ENCODE data around the gene RARRES2. TPM values are rescaled to one million over a fixed set of nuclear protein-coding genes. Genes with fewer than 3 reads are reported as not detected.

Gene RARRES2
- total and polyA plus RNA-seq, 2 experiments from 2014 or later = not detected

- no peak for TF ChIP-seq EZH2phosphoT487 (IDR thresholded peaks at IDR 0.05; ENCODE audit: insufficient read depth, low read depth)
- TF ChIP-seq EZH2 (IDR thresholded peaks at IDR 0.05; ENCODE audit: insufficient read depth, poor library complexity, severe bottlenecking) = no peak
- WGBS, 2 experiments (ENCODE audit: low coverage in 1 of 2, low lambda C conversion rate in 2 of 2, missing lambda C conversion rate in 2 of 2) = 48% methylated on average over 8 of the region's 8 CpGs
These were observed 26.3 kb upstream of the RARRES2 start for GRCh38 chr7:150367677-150368095.

GRCh38 chr7:150365673-150366398 lies 24.4 kb upstream of the RARRES2 start:
- H3K9me3 ChIP-seq (ENCODE audit: low read depth) = no peaks in the 10 kb centered on the region
- WGBS, 2 experiments (ENCODE audit: low coverage in 1 of 2, low lambda C conversion rate in 2 of 2, missing lambda C conversion rate in 2 of 2) = 88 to 91% methylated on average over 5 of the region's 5 CpGs
- H3K9ac ChIP-seq = no peak overlapping the region
- H2AFZ ChIP-seq = no peak overlapping the region
- in situ Hi-C loops (cut with MboI) = no loop called here
- H3K9me2 ChIP-seq (ENCODE audit: insufficient read depth) = no peaks in the 10 kb centered on the region
- H3K36me3 ChIP-seq (ENCODE audit: low read depth) = no peaks in the 10 kb centered on the region
- no peak overlapping the region for H3K4me2 ChIP-seq (ENCODE audit: unreplicated experiment)
- H3K27ac ChIP-seq = no peak overlapping the region
- H3K27me3 ChIP-seq (replicated peaks; ENCODE audit: insufficient read depth) = no peaks in the 10 kb centered on the region
- H3K4me1 ChIP-seq (ENCODE audit: insufficient read depth) = peaks cover 15% of the 10 kb centered on the region
- TF ChIP-seq EZH2 (IDR thresholded peaks at IDR 0.05; ENCODE audit: insufficient read depth, poor library complexity, severe bottlenecking) = no peak
- no peak for TF ChIP-seq EZH2phosphoT487 (IDR thresholded peaks at IDR 0.05; ENCODE audit: insufficient read depth, low read depth)
- H4K20me1 ChIP-seq (ENCODE audit: insufficient read depth) = no peaks in the 10 kb centered on the region
- no peak overlapping the region for H3K4me3 ChIP-seq
- peaks cover 7% of the 10 kb centered on the region; the same call in 1 of the 2 replicates for H3K79me2 ChIP-seq (ENCODE audit: insufficient read depth)
- peaks cover 10% of the 10 kb centered on the region; the same call in 1 of the 2 replicates for H3F3A ChIP-seq (ENCODE audit: insufficient read depth)
- no peak for DNase-seq

More at GRCh38 chr7:150367677-150368095, 26.3 kb upstream of the RARRES2 start:
- H4K20me1 ChIP-seq (ENCODE audit: insufficient read depth) = no peaks in the 10 kb centered on the region
- peak overlapping the region; percentile 91 for H2AFZ ChIP-seq
- H3K4me1 ChIP-seq (ENCODE audit: insufficient read depth) = peaks cover 19% of the 10 kb centered on the region
- H3K36me3 ChIP-seq (ENCODE audit: low read depth) = no peaks in the 10 kb centered on the region
- no peaks in the 10 kb centered on the region for H3K9me2 ChIP-seq (ENCODE audit: insufficient read depth)
- no peak for DNase-seq
- no peaks in the 10 kb centered on the region for H3K27me3 ChIP-seq (replicated peaks; ENCODE audit: insufficient read depth)
- H3K9me3 ChIP-seq (ENCODE audit: low read depth) = no peaks in the 10 kb centered on the region
- peaks cover 10% of the 10 kb centered on the region; the same call in 1 of the 2 replicates for H3F3A ChIP-seq (ENCODE audit: insufficient read depth)
- peak overlapping the region; percentile 89 for H3K4me3 ChIP-seq
- H3K9ac ChIP-seq = peak overlapping the region; percentile 82
- H3K4me2 ChIP-seq (ENCODE audit: unreplicated experiment) = peak overlapping the region; percentile 84
- H3K27ac ChIP-seq = 0 out of 2 replicates have a peak overlapping the region, but pooled peaks have one; percentile 31
- peaks cover 7% of the 10 kb centered on the region; the same call in 1 of the 2 replicates for H3K79me2 ChIP-seq (ENCODE audit: insufficient read depth)
- in situ Hi-C loops (cut with MboI) = no loop called here

DNA sequence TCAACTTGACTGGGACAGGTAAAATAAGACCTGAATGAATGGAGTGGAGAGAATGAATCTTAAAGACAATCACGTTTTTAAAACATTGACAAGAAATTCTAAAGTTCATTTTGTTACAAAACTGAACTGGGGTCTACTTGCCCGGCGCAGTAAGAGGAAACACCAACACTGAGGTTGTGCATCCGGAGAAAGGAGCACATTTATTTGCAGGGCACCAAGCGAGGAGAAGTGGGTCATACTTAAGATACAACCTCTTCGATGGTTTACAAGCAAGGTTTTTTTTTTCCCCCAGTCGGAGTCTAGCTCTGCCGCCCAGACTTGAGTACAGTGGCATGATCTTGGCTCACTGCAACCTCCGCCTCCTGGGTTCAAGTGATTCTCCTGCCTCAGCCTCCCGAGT lies 23.8 kb upstream of the RARRES2 start:
- Histone ChIP-seq H3K79me2 (ENCODE audit: insufficient read depth) (peaks cover 7% of the 10 kb centered on the region; the same call in 1 of the 2 replicates), H3K27ac (no peak overlapping the region), H3K4me2 (ENCODE audit: unreplicated experiment) (no peak overlapping the region), H3F3A (ENCODE audit: insufficient read depth) (peaks cover 6% of the 10 kb centered on the region; the same call in 1 of the 2 replicates), H4K20me1 (ENCODE audit: insufficient read depth) (no peaks in the 10 kb centered on the region), H3K4me3 (no peak overlapping the region), H3K9me3 (ENCODE audit: low read depth) (no peaks in the 10 kb centered on the region), H3K36me3 (ENCODE audit: low read depth) (no peaks in the 10 kb centered on the region), H3K27me3 (replicated peaks; ENCODE audit: insufficient read depth) (no peaks in the 10 kb centered on the region), H2AFZ (no peak overlapping the region), H3K9me2 (ENCODE audit: insufficient read depth) (no peaks in the 10 kb centered on the region), H3K9ac (no peak overlapping the region), H3K4me1 (ENCODE audit: insufficient read depth) (peaks cover 9% of the 10 kb centered on the region)
- in situ Hi-C loops (cut with MboI) = no loop called here
- no peak for DNase-seq
- TF ChIP-seq EZH2 (IDR thresholded peaks at IDR 0.05; ENCODE audit: insufficient read depth, poor library complexity, severe bottlenecking) (no peak), EZH2phosphoT487 (IDR thresholded peaks at IDR 0.05; ENCODE audit: insufficient read depth, low read depth) (no peak)
- WGBS, 2 experiments (ENCODE audit: low coverage in 1 of 2, low lambda C conversion rate in 2 of 2, missing lambda C conversion rate in 2 of 2) = 78 to 84% methylated on average over 10 of the region's 10 CpGs

DNA sequence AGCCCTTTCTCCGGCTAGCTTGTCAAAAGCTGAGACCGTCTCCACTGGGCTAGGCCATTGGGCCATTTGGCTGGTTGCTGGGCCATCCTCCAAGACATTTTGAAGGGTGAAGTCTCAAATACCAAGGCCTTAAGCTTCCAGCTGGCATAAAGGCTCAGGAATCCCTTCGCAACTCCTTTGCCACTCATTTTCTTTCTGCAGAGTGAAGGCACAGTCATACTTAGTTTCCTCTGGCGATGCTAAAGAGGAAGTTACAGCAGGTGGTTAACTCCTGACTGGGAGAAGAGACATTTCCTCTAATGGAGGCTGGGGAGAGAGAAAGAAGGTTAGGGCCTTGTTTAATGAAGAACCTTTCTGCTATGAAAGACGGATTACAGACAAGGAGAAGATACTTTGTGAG lies 22.4 kb upstream of the RARRES2 start:
- Histone ChIP-seq H3K79me2 (ENCODE audit: insufficient read depth) (peaks cover under 1% of the 10 kb centered on the region; the same call in 1 of the 2 replicates), H3K27ac (no peak overlapping the region), H3K4me2 (ENCODE audit: unreplicated experiment) (no peak overlapping the region), H3K4me3 (no peak overlapping the region), H3K4me1 (ENCODE audit: insufficient read depth) (0 out of 2 replicates have a peak, but pooled peaks cover 4% of the 10 kb centered on the region), H3K9ac (no peak overlapping the region), H3F3A (ENCODE audit: insufficient read depth) (0 out of 2 replicates have a peak, but pooled peaks cover 6% of the 10 kb centered on the region), H3K9me2 (ENCODE audit: insufficient read depth) (no peaks in the 10 kb centered on the region), H3K9me3 (ENCODE audit: low read depth) (no peaks in the 10 kb centered on the region), H2AFZ (no peak overlapping the region), H4K20me1 (ENCODE audit: insufficient read depth) (no peaks in the 10 kb centered on the region), H3K27me3 (replicated peaks; ENCODE audit: insufficient read depth) (no peaks in the 10 kb centered on the region), H3K36me3 (ENCODE audit: low read depth) (no peaks in the 10 kb centered on the region)
- no peak for DNase-seq
- in situ Hi-C loops (cut with MboI) = no loop called here
- WGBS, 2 experiments (ENCODE audit: low coverage in 1 of 2, low lambda C conversion rate in 2 of 2, missing lambda C conversion rate in 2 of 2) = 71 to 72% methylated on average over 5 of the region's 5 CpGs
- no peak for TF ChIP-seq EZH2 (IDR thresholded peaks at IDR 0.05; ENCODE audit: insufficient read depth, poor library complexity, severe bottlenecking)
- no peak for TF ChIP-seq EZH2phosphoT487 (IDR thresholded peaks at IDR 0.05; ENCODE audit: insufficient read depth, low read depth)

Data from GM23248 (cell line).